GM12891 (cell line): ENCODE results near the gene ATG7.
"Not testable (repeated sequence)": the region's sequence is repeated elsewhere in the genome, so short reads cannot be mapped to it uniquely, and the experiment has no call there.

Experiments used
- POLR2A ChIP-seq: IDR thresholded peaks from 2 replicates; pipeline ENCODE4 v1.6.1; 2011; ENCODE audit warnings: low read depth, low read length, control low read depth
- TAF1 ChIP-seq: IDR thresholded peaks from 2 replicates; pipeline ENCODE4 v1.6.1; 2011; ENCODE audit warnings: low read depth, low read length, control low read depth

GRCh38 chr3:11502413-11502812 is 230.2 kb downstream of the ATG7 start:
- not testable (repeated sequence) for TF ChIP-seq TAF1, POLR2A
